Panc1 (cell line): ENCODE data around the gene LRRC8E.

ENCODE experiments used
- CTCF ChIP-seq: fragments of 450-650 bp; IDR thresholded peaks from 2 replicates; pipeline ENCODE4 v1.5.1; 2017; ENCODE audit warnings: mild to moderate bottlenecking
- POLR2AphosphoS5 ChIP-seq: IDR thresholded peaks from 2 replicates; pipeline ENCODE4 v1.6.1; 2012; ENCODE audit warnings: mild to moderate bottlenecking, low read depth, low read length, moderate library complexity
- SIN3A ChIP-seq: IDR thresholded peaks from 2 replicates; pipeline ENCODE4 v1.6.1; 2012; ENCODE audit warnings: low read depth, mild to moderate bottlenecking, low read length, moderate library complexity, borderline replicate concordance; ENCODE audit not compliant: insufficient read depth
- TCF7L2 ChIP-seq: IDR thresholded peaks from 2 replicates; pipeline ENCODE4 v1.6.1; 2011; ENCODE audit warnings: mild to moderate bottlenecking, low read depth, low read length, inconsistent platforms

GRCh38 chr19:7907544-7907943 lies 19.2 kb downstream of the LRRC8E start:
- TF ChIP-seq CTCF, result no peak
- TF ChIP-seq POLR2AphosphoS5, result no peak
- no peak for TF ChIP-seq TCF7L2
- no peak for TF ChIP-seq SIN3A
